LNCAP (cell line): ENCODE measurements around the gene AGBL1.

ENCODE experiments used
- TF ChIP-seq, protein P1 (sequence below): fragments of 450-650 bp; IDR thresholded peaks from 2 replicates; pipeline ENCODE4 v1.5.1; 2017; ENCODE audit warnings: mild to moderate bottlenecking

Gene AGBL1

DNA sequence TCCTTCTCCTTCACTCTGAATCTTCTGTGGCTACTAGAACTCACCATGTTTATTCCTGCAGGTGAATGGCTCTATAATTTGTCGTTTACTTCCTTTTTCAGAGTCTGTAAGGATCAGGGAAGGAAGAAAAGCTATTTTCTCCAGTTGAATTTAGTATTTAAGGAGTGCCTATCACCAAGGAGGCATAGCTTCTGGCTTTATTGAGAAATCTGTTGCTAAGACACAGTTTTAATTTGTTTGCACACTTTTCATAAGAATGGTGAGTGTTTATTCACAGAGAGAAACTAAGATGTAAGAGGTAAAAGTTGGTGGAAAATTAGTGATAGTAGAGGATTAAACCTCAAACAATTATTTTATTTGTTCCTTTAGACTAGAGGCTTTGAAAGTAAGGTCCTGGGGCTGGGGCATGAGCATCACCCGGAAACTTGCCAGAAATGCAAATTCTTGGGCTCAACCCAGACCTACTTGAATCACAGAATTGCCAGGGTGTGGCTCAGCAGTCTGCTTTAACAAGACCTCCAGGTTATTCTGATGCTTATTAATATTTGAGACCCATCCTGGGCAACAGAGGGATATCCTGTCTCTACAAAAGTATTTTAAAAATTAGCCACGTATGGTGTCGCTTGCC is 461.3 kb downstream of the AGBL1 start:
- TF ChIP-seq, protein P1, sequence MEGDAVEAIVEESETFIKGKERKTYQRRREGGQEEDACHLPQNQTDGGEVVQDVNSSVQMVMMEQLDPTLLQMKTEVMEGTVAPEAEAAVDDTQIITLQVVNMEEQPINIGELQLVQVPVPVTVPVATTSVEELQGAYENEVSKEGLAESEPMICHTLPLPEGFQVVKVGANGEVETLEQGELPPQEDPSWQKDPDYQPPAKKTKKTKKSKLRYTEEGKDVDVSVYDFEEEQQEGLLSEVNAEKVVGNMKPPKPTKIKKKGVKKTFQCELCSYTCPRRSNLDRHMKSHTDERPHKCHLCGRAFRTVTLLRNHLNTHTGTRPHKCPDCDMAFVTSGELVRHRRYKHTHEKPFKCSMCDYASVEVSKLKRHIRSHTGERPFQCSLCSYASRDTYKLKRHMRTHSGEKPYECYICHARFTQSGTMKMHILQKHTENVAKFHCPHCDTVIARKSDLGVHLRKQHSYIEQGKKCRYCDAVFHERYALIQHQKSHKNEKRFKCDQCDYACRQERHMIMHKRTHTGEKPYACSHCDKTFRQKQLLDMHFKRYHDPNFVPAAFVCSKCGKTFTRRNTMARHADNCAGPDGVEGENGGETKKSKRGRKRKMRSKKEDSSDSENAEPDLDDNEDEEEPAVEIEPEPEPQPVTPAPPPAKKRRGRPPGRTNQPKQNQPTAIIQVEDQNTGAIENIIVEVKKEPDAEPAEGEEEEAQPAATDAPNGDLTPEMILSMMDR, result no peak

DNA sequence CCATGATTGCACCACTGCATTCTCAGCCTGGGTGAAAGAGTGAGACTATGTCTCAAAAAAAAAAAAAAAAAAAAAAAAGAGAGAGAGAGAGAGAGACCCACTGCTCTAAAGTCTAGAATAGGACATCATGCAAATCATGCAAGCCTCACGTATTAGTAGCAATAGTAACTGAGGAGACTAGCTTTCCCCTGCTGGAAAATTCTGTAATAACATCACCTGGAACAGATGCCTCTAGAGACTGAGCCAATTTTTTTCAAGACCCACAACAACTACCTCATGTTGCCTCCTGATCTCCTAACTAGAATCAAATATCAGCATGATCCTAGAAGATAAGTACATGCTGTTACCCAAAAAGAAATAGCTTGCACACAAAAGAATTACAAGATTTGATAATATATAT is 461.9 kb downstream of the AGBL1 start:
- TF ChIP-seq, protein P1, result no peak

DNA sequence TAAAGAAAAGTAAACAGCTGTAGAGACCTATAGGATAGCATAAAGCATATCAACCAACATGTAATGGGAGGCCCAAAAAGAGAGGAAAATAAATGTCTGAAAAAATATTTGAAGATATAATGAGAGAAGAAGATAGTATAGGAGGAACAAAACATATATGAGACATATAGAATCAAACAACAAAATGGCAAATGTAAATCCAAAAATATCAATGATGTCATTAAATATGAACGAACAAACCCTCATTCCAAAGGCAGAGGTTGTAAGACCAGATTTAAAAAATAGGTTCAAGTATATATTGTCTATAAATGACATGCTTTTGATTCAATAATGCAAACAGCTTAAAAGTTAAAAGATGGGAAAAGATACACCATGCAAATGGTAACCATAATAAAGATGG is 470.4 kb downstream of the AGBL1 start:
- TF ChIP-seq, protein P1, result no peak

DNA sequence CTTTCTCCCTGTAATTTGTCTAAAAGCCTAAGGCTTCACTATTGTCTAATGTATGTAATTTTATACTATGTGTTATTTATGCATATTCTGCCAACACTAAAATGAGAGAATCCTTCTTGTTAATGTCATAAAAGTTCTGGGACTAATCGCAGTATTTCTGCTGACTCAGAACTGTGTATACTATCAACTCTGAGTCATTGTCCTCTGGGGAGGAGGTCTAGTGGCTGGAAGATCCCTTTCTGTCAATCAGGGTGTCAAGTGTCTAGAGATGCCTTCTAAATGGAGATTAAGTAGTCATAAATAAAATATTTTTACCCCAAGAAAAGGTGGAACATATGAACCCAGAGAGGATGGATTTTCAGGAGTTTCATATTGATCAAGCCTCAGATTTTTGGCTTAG is 473.4 kb downstream of the AGBL1 start:
- TF ChIP-seq, protein P1, result no peak

DNA sequence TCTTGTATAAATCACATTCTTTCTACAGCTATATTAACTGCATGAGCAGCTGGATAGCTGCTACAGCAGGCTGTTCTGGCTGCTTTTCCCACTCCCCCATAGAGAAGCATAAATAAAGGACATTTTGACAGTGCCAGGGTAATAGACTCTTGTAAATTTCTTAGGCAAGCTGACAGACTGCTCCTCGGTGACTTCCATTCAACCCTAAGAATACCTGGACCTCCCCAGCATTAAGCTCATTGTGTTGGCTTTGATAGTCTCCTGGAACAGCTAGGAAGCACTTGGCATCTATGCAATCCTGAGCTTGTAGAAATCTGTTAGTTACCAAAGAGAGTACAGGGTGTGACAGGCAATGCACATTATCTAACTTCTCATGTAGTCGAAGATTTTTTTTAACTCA is 475.4 kb downstream of the AGBL1 start:
- TF ChIP-seq, protein P1, result no peak

DNA sequence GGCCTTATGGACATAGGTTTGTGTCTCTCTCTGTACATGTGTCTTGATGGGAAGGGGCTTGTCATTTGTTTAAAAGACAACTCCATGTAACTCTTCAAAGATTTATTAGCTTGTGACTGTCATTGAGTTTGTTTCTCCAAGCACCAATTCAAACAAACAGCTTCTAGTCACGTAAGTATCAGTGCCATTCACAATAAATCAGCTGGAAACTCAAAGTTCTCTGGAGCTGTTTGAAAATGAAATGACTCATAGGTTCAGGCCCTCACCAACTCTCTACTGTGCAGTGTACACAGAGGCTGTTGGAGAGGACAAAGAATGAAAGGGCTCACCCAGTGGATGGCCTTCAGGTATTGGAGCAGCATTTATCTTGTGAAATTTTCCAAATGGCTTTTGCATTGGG is 476.3 kb downstream of the AGBL1 start:
- TF ChIP-seq, protein P1, result no peak

DNA sequence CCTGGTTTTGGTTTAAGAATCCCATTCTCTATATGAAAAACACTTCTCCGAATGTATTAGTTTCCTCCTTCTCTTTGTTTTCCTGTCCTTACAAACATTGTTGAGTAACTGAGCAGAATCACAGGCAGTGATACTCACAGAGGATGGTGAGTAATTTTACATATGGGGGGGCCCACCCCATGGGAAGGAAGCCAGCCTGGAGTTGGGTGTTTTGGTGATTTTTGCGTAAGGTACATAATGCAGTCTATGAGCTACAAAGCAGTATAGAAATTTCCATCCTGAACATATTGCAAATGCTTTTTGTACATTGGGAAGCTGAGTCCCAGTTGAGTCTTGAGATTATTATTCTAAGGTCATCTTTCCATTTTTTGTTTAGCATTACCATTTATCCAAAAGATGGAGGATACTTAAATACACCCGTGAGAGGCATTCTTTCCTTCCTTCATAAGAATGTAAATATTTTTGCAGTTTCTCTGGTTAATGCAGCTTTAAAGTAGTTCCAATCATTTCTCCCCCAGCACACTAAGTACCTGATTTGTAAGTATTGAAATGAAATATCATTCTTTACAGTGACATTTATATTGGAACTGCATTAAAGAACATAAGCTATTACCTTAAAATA is 476.8 kb downstream of the AGBL1 start:
- TF ChIP-seq, protein P1, result no peak
